Erythroblast (primary cell): ENCODE data around the gene SEMG1.

Source experiments
- GATA1 ChIP-seq: IDR thresholded peaks from 2 replicates; pipeline ENCODE4 v1.6.1; 2011; ENCODE audit warnings: low read depth, mild to moderate bottlenecking, control low read depth, low read length, moderate library complexity
- POLR2A ChIP-seq: IDR thresholded peaks from 2 replicates; pipeline ENCODE4 v1.6.1; 2011; ENCODE audit warnings: mild to moderate bottlenecking, low read length

GRCh38 chr20:45176526-45177267 lies 30.1 kb upstream of the SEMG1 start:
- no peak for TF ChIP-seq POLR2A
- no peak for TF ChIP-seq GATA1
